ENCODE data around the gene TBX5.

TBX5 gene

DNA sequence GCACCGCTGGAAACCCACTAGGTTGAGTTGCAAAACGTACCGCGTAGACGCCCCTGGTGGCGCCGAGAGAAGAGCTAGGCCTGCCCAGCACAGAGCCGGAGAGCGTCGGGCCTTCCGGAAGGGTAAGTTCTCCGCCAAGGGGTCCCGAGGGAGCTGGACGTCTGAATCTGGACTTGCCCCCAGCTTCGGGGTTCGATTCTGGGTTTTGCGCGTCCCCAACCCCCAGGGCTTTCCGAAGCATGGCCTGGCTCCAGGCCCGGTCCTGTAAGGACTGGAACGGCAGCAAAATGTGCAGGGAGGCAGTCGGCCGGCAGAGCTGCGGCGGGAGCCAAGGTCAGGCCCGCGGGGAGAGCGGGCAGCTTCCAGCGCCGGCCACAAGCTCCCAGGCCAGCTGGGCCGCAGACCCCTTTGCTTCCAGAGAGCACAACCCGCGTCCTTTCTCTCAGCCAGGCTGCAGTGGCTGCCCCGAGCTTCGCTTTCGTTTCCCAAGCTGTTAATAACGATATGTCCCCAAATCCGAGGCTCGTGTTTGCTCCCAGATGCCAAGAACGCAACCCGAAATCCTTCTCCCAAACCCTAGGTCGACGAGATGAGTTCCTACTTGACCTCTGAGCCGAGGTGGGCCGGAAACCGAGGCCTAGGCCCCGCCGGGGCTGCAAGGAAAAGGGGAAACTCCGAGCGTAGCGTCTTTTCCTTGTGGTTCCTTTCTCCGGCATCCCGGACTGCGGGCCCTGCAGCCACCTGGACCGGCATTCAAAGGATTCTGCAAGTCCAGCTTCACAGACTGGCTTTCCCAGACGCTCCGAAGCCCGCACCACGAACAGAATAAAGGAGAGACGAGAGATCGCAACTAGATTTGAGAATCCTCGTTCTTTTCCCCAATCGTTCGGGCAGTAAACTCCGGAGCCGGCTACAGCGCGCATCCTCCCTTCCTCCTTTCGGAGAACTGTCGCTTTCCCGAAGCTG is 3.2 kb upstream of the TBX5 start:
- Histone ChIP-seq H3K18ac (ENCODE audit: low read depth in 1 of 2, low read length in 2 of 2) (no peak overlapping the region), H3K9ac (ENCODE audit: low read length) (peak overlapping the region; percentile 93), H4K91ac (ENCODE audit: low read length) (no peak overlapping the region), H2BK12ac (ENCODE audit: low read length in 2 of 2) (no peak overlapping the region), H3K4ac (ENCODE audit: low read depth in 1 of 2, low read length in 2 of 2) (no peak overlapping the region), H3K36me3 (ENCODE audit: control insufficient read depth in 1 of 2, insufficient read depth in 2 of 2, low read depth in 1 of 2, low read length in 2 of 2) (no peaks in the 10 kb centered on the region), H4K8ac (ENCODE audit: low read length) (no peak overlapping the region), H3K79me1 (replicated peaks; ENCODE audit: low read length, poor library complexity, severe bottlenecking) (no peaks in the 10 kb centered on the region), H3K9me3 (ENCODE audit: control insufficient read depth, low read length) (no peaks in the 10 kb centered on the region), H3K23ac (ENCODE audit: low read length in 2 of 2) (no peak overlapping the region), H2BK5ac (ENCODE audit: low read depth, low read length, poor library complexity, severe bottlenecking) (no peak overlapping the region), H3K27ac (ENCODE audit: low read length, poor library complexity, severe bottlenecking) (no peak overlapping the region), H2AFZ (ENCODE audit: low read depth, low read length) (peak overlapping the region; percentile 42), H3K14ac (ENCODE audit: low read length in 2 of 2) (no peak overlapping the region), H3K4me2 (ENCODE audit: low read length, poor library complexity, severe bottlenecking) (peak overlapping the region; percentile 69), H3K27me3 (ENCODE audit: control insufficient read depth in 1 of 2, insufficient read depth in 1 of 2, low read length in 2 of 2) (peaks cover 15 to 100% of the 10 kb centered on the region in 2 experiments), H3K4me1 (ENCODE audit: control insufficient read depth, insufficient read depth, low read depth, low read length) (peaks cover 7% of the 10 kb centered on the region), H2AK5ac (ENCODE audit: low read length, severe bottlenecking) (no peak overlapping the region), H3K4me3 (ENCODE audit: insufficient read depth in 1 of 2, low read depth in 1 of 2, low read length in 2 of 2) (peak overlapping the region; percentile 5 to 88), H2BK120ac (ENCODE audit: low read depth, low read length) (no peak overlapping the region), H2BK15ac (ENCODE audit: low read depth, poor library complexity, severe bottlenecking) (no peak overlapping the region)
- WGBS: 2% methylated on average over 71 of the region's 71 CpGs
- DNase-seq: peak; percentile 21

DNA sequence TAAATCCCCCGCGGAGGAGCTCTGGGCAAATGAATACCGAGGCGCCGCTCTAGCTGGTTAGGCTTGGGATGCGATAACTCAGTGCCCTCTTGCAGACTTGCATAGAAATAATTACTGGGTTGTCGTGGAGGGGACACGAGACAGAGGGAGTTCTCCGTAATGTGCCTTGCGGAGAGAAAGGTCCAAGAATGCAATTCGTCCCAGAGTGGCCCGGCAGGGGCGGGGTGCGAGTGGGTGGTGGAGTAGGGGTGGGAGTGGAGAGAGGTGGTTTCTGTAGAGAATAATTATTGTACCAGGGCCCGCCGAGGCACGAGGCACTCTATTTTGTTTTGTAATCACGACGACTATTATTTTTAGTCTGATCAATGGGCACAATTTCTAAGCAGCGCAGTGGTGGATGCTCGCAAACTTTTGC is 2.5 kb upstream of the TBX5 start:
- no peak overlapping the region for H3K4ac ChIP-seq (ENCODE audit: low read depth in 1 of 2, low read length in 2 of 2)
- H2BK5ac ChIP-seq (ENCODE audit: low read depth, low read length, poor library complexity, severe bottlenecking): no peak overlapping the region
- no peak overlapping the region for H3K14ac ChIP-seq (ENCODE audit: low read length in 2 of 2)
- peak overlapping the region in 1 of 2 experiments; percentile 88 for H3K4me3 ChIP-seq (ENCODE audit: insufficient read depth in 1 of 2, low read depth in 1 of 2, low read length in 2 of 2)
- H3K9me3 ChIP-seq (ENCODE audit: control insufficient read depth, low read length): no peaks in the 10 kb centered on the region
- no peak overlapping the region for H2BK15ac ChIP-seq (ENCODE audit: low read depth, poor library complexity, severe bottlenecking)
- H4K8ac ChIP-seq (ENCODE audit: low read length): no peak overlapping the region
- H2BK120ac ChIP-seq (ENCODE audit: low read depth, low read length): no peak overlapping the region
- H4K91ac ChIP-seq (ENCODE audit: low read length): no peak overlapping the region
- no peak for DNase-seq
- peak overlapping the region; percentile 11 for H3K4me2 ChIP-seq (ENCODE audit: low read length, poor library complexity, severe bottlenecking)
- H3K27ac ChIP-seq (ENCODE audit: low read length, poor library complexity, severe bottlenecking): no peak overlapping the region
- H3K9ac ChIP-seq (ENCODE audit: low read length): peak overlapping the region; percentile 93
- peaks cover 11 to 100% of the 10 kb centered on the region in 2 experiments for H3K27me3 ChIP-seq (ENCODE audit: control insufficient read depth in 1 of 2, insufficient read depth in 1 of 2, low read length in 2 of 2)
- peaks cover 0 to 3% of the 10 kb centered on the region in 2 experiments for H3K36me3 ChIP-seq (ENCODE audit: control insufficient read depth in 1 of 2, insufficient read depth in 2 of 2, low read depth in 1 of 2, low read length in 2 of 2)
- H2AFZ ChIP-seq (ENCODE audit: low read depth, low read length): no peak overlapping the region
- no peak overlapping the region for H3K18ac ChIP-seq (ENCODE audit: low read depth in 1 of 2, low read length in 2 of 2)
- H2BK12ac ChIP-seq (ENCODE audit: low read length in 2 of 2): no peak overlapping the region
- H3K4me1 ChIP-seq (ENCODE audit: control insufficient read depth, insufficient read depth, low read depth, low read length): peaks cover 7% of the 10 kb centered on the region
- WGBS: 2% methylated on average over 21 of the region's 21 CpGs
- no peak overlapping the region for H3K23ac ChIP-seq (ENCODE audit: low read length in 2 of 2)
- no peaks in the 10 kb centered on the region for H3K79me1 ChIP-seq (replicated peaks; ENCODE audit: low read length, poor library complexity, severe bottlenecking)
- H2AK5ac ChIP-seq (ENCODE audit: low read length, severe bottlenecking): no peak overlapping the region

DNA sequence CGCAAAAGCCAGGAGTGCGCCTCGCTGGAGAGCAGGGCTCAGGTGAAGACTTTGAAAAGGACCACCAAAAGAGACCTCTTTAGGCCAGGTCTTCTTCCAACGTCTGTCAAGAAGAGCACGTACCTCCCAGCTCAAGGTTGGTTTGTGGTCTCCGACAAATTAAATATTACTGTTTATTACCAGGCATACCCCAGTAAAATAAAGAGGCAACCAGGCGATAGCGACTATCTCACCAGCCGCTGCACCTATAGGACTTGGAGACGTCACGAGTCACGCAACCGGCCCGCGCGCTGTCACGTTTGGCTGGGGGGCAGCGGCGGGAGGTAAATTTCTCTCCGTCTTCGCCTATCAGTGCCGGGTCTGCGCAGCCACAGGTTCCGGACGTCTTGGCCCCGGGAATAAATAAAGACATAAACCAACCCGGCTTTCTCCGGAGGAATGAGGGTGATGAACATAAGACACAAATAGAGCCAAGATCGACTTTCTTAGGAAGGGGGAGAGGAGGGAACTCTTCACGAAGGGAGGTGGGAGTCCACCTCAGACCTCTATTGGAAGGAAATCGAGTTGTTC is 2.0 kb upstream of the TBX5 start:
- Histone ChIP-seq H2BK5ac (ENCODE audit: low read depth, low read length, poor library complexity, severe bottlenecking) (no peak overlapping the region), H4K91ac (ENCODE audit: low read length) (no peak overlapping the region), H2BK15ac (ENCODE audit: low read depth, poor library complexity, severe bottlenecking) (no peak overlapping the region), H3K23ac (ENCODE audit: low read length in 2 of 2) (no peak overlapping the region), H2BK12ac (ENCODE audit: low read length in 2 of 2) (no peak overlapping the region), H3K9ac (ENCODE audit: low read length) (peak overlapping the region; percentile 93), H3K4ac (ENCODE audit: low read depth in 1 of 2, low read length in 2 of 2) (no peak overlapping the region), H2AFZ (ENCODE audit: low read depth, low read length) (no peak overlapping the region), H3K36me3 (ENCODE audit: control insufficient read depth in 1 of 2, insufficient read depth in 2 of 2, low read depth in 1 of 2, low read length in 2 of 2) (peaks cover 0 to 3% of the 10 kb centered on the region in 2 experiments), H3K14ac (ENCODE audit: low read length in 2 of 2) (no peak overlapping the region), H4K8ac (ENCODE audit: low read length) (no peak overlapping the region), H3K18ac (ENCODE audit: low read depth in 1 of 2, low read length in 2 of 2) (no peak overlapping the region), H2AK5ac (ENCODE audit: low read length, severe bottlenecking) (no peak overlapping the region), H3K9me3 (ENCODE audit: control insufficient read depth, low read length) (no peaks in the 10 kb centered on the region), H3K4me2 (ENCODE audit: low read length, poor library complexity, severe bottlenecking) (no peak overlapping the region), H3K27ac (ENCODE audit: low read length, poor library complexity, severe bottlenecking) (no peak overlapping the region), H3K27me3 (ENCODE audit: control insufficient read depth in 1 of 2, insufficient read depth in 1 of 2, low read length in 2 of 2) (peaks cover 5 to 100% of the 10 kb centered on the region in 2 experiments), H3K4me1 (ENCODE audit: control insufficient read depth, insufficient read depth, low read depth, low read length) (peaks cover 9% of the 10 kb centered on the region), H3K79me1 (replicated peaks; ENCODE audit: low read length, poor library complexity, severe bottlenecking) (no peaks in the 10 kb centered on the region), H3K4me3 (ENCODE audit: insufficient read depth in 1 of 2, low read depth in 1 of 2, low read length in 2 of 2) (peak overlapping the region in 1 of 2 experiments; percentile 88), H2BK120ac (ENCODE audit: low read depth, low read length) (no peak overlapping the region)
- no peak for DNase-seq
- WGBS: 8% methylated on average over 28 of the region's 31 CpGs
